Omental fat pad (tissue), 4 donors: ENCODE results near the gene MCM8. TPM values are rescaled to one million over a fixed set of nuclear protein-coding genes. Genes with fewer than 3 reads are reported as not detected.

Experiments
- ATAC-seq: fragments of 150-250 bp; one replicate; pipeline ENCODE4 v1.9.1; 2016; ENCODE audit warnings: mild to moderate bottlenecking, moderate library complexity; ENCODE audit not compliant: low FRiP score
- DNase-seq: peaks from one replicate; pipeline ENCODE4 v3.0.0-alpha.2; 2019; ENCODE audit warnings: low spot score
- CTCF ChIP-seq, 3 donors: fragments of 450-650 bp; IDR thresholded peaks; one replicate each; pipeline ENCODE4 v1.5.1; 2016 to 2017; ENCODE audit warnings: antibody characterized with exemption in 3 of 3, mild to moderate bottlenecking in 3 of 3, moderate library complexity in 2 of 3
- total RNA-seq, 4 donors: library from RNA; depleted of rRNA; stranded (reverse); fragments of >200 nt; gene quantifications; one replicate each; pipeline ENCODE4 v1.1.0, GENCODE V29; 2016

Gene MCM8
- total RNA-seq, 4 donors from 2014 or later: 2.3 to 8.0 (median 3.1) TPM

- TF ChIP-seq CTCF (IDR thresholded peaks at IDR 0.05): no peak
- no peak for DNase-seq
- ATAC-seq: no peak
Measured at GRCh38 chr20:5938456-5939029, 11.9 kb upstream of the MCM8 start.

- no peak for TF ChIP-seq CTCF (IDR thresholded peaks at IDR 0.05)
- ATAC-seq (no peak), DNase-seq (no peak)
Measured at GRCh38 chr20:5945963-5946362, 4.5 kb upstream of the MCM8 start.

- TF ChIP-seq CTCF (IDR thresholded peaks at IDR 0.05): no peak
- DNase-seq (no peak), ATAC-seq (no peak)
Measured at GRCh38 chr20:5947276-5947675, 3.2 kb upstream of the MCM8 start.

GRCh38 chr20:5949943-5950270 is 545 bp upstream of the MCM8 start:
- DNase-seq (no peak), ATAC-seq (no peak)
- TF ChIP-seq CTCF (IDR thresholded peaks at IDR 0.05): no peak

- no peak for TF ChIP-seq CTCF (IDR thresholded peaks at IDR 0.05)
- ATAC-seq (no peak), DNase-seq (no peak)
Measured at GRCh38 chr20:5967469-5967868, 17.0 kb downstream of the MCM8 start.

GRCh38 chr20:5968462-5968861 is 18.0 kb downstream of the MCM8 start:
- DNase-seq (no peak), ATAC-seq (no peak)
- no peak for TF ChIP-seq CTCF (IDR thresholded peaks at IDR 0.05)

GRCh38 chr20:5969348-5969935 is 19.0 kb downstream of the MCM8 start:
- TF ChIP-seq CTCF (IDR thresholded peaks at IDR 0.05): no peak
- no peak for DNase-seq
- no peak for ATAC-seq
